ELF-1 (cell line): ENCODE data around the gene PCID2.

Experiments
- DNase-seq: peaks from one replicate; pipeline ENCODE4 v3.0.0-alpha.2; 2016; ENCODE audit warnings: low read depth, low spot score

The PCID2 gene

DNA sequence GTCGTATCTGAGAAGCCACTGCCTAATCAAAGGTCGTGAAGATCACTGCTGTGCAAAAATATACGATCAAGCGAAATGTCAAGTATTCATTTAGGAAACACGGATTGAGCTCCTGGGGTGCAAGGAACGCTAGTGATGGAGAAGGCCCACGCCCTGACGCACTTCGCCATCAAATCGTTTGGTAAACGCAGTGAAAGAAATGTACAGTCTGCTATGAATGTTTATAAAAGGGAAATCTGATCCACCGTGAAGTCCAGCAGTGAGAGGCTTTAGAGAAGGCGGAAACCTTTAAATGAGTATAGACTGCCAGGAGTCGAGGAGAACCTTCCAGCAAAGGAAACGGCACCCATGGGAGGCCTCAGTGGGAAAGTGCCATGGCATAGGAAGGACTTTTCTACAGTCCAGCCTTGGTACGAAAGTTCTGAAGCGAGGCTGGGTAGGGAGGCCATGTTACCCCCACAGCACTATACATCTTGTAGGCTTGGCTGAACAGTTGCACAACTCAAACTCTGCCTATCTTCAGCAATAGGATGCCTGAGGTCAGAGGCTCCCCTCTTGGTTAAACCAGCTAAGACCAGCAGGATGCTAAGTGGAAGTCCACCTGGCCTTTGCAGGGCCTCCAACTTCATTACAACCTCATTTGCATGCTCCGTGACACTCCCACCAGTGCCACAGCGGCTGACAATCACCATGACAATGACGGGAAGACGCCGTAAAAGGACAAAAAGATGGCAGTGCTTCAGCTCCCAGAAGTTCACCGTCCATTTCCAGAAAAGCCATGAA is 20.4 kb downstream of the PCID2 start:
- no peak for DNase-seq

DNA sequence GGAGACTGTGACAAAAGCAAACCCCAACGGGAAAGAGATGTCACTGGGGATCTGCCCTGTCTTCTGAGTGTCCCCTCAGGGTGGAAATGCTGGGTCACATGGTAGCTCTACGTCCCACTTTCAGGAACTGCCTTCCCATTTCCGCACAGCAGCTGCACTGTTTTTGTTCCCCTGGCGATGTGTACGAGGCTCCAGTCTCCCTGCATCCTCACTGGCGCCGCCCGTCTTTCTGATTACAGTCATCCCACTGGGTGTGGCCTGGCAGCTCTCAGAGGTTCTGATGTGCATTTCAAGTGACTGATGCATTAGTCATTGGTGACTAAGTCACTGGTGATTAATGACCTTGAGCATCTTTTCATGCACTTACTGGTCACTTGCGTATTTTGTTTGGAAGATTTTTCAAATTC is 21.2 kb downstream of the PCID2 start:
- DNase-seq, result peak; percentile 63

DNA sequence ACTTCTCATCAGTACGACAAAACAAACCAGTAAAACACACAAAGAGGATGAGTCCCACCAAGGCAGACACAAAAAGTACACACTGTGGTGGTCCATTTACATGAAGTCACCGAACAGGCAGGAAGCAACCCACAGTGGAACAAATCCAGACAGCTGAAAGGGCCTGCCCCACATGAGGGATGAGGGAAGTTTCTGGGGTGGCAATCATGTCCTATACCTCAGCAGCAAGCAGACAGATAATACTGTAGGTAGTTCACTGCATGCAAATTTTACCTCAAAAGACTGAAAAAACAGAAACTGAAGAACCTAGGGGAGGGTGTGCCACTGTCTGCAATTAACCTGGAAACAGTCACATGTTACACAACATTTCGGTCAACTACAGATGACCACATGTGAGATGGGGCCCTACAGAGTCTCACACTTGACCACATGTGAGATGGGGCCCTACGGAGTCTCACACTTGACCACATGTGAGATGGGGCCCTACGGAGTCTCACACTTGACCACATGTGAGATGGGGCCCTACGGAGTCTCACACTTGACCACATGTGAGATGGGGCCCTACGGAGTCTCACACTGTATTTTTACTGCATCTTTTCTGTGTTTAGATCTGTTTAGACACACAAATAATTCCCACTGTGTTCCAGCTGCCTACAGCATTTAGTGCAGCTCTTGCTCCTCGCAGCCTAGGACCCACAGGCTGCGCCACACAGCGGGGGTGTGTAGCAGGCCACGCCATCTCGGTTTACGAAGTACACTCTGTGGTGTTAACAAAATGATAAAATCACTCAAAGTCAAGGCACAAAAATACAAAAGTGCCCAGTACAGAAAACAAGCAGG is 22.2 kb downstream of the PCID2 start:
- DNase-seq, result no peak

DNA sequence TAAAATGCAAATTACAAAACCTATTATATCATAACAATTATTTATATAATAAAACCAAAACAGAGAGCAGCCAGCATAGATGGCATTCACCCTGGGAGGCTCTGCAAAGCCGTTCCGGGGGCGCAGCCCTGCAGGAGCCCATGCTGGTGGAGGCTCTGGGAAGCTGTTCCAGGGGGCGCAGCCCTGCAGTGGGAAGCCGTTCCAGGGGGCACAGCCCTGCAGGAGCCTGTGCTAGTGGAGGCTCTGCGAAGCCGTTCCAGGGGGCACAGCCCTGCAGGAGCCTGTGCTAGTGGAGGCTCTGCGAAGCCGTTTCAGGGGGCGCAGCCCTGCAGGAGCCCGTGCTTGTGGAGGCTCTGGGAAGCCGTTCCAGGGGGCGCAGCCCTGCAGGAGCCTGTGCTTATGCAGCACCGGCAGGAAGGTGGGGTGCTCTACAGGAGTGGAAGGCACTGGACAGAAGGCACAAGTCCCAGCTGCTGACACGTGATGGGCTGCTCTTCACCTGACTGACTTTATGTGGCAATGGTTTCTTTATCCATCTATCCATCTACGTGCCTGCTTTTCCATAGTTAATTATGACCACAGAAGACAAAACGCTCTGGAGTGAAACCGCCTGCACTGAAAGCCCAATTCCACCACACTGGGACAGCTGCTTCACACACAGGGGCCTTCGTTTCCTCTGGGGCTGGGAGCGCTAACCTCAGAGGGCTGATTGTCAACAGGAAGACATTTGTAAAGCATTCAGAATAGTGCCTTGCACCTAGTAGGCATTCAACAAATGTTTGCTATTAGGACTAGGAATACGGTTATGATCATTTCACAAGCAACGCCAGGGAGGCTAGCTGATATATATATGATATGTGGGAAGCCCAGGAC is 23.7 kb downstream of the PCID2 start:
- DNase-seq, result no peak

DNA sequence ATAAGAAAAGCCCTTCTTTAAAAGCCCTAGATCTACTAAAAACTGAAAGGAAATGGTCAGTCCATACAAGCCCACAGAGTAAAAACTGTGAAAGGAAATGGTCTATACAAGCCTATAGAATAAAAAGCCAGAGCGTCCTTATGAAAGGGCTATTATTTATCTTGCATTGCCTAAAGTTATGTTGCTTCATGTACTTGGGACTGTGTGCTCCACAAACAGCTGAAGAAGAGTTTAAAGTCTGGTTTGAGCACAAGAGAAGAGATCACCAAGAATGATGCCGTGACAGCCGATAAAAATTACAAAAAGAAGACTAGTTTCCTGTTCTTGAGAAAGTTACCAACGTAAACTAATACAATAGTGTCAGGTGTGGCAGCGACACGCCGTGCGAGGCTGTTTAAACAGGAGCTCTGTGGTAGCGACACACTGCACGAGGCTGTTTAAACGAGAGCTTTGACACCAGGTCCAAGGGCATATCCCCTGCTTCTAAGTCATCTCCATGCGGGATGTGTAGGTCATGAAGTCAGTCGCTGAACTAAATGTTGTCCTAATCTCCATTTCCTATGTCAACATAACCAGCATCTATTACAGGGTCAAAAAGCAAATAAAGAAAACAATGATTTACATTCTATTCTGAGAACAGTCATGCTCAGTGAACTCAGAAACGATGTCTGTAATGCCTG is 24.9 kb downstream of the PCID2 start:
- DNase-seq, result no peak

DNA sequence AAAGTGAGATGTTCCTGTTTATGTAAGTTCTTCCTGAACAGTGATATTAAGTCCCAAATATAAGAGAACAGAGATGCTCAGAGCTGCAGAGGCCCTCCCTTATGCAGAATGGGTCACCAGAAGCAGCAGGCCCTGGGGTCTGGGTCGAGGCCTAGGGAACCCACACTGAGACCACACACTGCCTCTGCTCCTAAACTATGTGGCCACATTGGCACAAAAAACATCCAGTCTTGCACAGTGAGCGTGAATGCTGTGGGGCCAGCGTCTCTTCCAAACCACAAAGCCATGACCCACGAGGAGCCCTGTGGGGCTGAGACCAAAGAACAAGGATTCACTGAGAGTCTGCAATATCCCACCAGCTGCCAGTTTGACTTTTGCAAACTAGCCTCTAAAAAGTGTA is 26.4 kb downstream of the PCID2 start:
- no peak for DNase-seq

DNA sequence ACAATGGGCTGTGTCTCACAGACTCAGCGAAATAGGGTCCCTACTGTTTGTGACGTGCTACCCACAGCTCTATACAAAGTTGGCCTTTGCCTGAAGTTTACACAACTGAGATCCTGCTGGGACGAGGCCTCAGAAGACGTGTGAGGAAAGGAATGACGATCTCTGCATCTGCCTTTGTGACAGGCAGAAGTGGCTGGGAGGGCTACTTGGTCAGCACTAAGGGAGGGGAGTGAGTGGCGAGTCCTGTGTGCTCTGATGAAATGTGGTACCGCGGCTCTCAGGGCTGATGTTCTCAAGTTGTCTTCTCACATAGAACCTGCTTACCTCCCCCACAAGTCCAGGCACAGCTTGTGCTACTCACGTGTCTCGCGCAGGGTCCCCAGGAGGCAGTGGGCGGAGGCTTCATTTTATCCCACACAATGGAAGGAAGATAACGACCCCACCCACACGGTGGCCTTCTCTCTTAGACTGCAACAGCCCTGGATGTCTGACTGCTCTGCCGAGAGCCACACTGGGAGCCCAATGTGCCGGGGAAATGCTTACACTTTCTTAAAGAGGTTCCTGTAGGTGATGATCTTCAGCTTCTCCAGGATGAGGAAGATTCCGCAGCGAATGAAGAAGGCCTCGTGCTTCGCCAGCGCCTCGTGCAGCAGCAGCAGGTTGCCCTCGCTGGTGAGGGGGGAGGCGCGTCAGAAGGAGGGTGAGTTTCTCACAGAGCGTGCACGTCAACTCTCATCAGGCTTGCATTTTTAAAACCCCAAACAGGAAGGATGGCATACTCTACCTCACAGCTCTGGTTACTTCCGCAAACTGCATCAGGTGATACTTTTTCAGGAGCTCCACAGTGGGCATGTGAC is 28.9 kb downstream of the PCID2 start:
- DNase-seq, result peak; percentile 68

DNA sequence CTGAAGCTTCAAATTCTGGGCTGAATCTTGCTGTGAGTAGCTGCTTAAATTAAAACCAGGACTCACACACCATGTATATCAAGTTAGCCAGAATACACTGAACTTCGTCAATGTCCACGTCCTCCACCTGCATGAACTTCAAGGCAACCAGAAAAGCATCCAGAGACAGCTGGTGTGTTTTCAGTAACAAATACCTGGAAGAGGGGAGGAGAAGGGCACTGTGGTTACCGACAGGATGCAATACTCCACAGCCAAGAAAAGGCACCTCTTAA is 29.6 kb downstream of the PCID2 start:
- no peak for DNase-seq

DNA sequence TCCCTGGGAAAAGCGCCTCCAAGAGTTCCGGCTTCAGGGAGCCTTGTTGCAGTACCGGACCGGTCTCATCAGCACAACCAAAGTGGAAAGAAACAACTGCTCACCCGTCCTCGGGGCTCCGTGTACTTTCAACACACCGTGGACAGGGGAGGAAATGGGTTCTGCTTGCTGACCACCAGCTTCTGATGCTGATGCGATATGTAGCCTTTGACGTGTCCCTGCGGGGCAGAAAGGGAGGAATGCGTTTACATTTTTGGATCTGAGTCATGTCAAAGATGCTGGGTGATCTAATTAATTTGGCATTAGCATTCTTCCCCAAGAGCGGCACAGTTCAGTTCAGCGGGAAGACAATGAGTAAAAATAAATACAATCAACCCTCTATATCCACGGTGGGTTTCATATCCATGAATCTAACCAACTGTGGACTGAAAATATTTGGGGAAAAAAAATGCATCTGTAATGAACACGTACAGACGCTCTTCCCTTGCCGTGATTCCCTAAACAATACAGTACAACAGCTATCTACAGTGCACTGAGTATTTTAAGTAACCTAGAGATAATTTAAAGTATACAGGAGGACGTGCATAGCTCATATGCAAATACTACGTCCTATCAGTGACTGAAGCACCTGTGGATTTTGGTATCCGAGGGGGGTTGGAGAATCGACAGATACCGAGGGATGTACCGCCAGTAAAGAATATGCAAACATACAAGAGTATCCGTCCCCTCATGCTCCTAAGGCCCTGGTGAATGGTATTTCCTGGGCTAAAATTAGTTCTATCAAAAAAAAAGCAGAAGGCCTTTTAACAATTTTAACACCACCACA is 30.2 kb downstream of the PCID2 start:
- DNase-seq, result no peak

DNA sequence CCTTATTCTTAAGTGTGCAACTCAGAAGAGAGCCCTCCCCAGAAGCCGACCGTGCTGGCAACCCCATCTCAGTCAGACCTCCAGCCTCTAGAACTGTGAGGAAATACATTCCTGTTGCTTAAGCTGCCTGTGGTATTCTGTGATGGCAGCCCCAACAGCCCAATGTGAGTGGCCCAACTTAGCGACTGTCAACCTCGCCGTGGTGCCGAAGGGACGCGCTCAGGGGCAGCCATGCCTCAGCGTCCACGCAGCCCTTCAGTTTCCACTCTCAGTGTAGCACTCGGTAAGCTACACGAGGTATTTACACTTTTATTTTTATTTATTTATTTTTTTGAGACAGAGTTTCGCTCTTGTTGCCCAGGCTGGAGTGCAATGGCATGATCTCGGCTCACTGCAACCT is 31.6 kb downstream of the PCID2 start:
- no peak for DNase-seq

DNA sequence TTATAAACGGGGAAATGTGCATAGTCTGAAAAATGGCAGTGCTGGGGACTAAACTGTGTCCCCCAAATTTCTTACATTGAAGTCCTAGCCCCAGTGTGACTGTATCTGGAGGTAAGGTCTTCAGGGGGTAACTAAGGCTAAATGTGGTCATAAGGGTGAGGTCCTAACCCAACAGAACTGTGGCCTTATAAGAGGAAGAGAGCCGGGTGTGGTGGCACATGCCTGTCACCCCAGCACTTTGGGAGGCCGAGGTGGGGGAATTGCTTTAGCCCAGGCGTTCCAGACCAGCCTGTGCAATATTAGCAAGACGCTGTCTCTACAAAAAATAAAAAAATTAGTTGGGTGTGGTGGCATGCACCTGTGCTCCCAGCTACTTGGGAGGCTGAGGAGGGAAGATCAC is 32.2 kb downstream of the PCID2 start:
- DNase-seq, result no peak

DNA sequence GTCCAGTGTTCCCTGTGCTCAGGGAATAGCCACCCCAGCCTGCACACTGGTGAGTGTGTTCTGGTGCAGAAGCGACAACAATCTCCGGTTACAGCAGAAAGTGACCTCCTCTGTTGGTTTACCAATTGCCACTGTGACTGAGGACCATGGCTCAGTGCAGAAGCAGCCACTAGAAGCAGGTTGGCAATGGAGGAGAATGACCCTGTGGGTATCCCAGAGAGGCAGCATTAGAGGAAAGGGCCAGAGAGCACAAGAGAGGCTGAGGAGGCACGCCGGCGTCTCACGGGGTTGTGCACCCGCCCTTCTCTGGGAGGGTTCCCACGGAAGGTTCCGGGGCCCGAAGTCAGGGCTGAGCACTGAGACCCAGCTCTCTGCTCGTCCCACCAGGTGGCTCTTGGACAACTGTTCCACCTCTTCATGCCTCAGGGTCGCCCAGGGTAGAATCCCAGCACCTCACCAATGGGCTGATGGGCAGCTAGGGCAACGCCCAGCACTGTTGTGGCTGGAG is 36.0 kb downstream of the PCID2 start:
- no peak for DNase-seq

DNA sequence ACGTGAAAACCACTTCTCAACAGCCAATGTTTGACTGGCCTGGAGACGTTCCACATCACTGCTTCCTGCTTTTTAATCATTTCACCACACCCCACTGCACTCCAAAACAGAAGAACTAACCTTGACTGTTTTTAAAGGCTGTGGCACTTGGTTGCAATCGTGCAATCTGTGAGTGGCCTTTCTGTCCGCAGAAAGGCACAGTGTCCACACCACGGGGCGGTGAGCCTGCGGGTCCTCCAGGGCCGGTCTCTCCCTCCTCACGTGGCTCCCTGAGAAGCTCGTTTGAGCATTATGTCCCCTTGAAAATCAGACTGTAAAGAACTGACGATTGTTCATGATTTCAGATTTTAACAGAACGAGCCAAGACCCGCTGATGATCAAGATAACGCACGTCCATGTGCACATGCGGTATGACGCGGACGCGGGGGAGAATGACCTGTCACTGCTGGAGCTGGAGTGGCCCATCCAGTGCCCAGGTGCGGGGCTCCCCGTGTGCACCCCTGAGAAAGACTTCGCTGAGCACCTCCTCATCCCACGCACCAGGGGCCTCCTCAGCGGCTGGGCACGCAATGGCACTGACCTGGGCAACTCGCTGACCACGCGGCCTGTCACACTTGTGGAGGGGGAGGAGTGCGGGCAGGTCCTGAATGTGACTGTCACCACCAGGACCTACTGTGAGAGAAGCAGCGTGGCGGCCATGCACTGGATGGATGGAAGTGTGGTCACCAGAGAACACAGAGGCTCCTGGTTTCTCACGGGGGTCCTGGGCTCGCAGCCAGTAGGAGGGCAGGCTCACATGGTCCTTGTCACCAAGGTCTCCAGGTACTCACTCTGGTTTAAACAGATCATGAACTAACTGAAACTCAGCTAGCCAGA is 37.0 kb downstream of the PCID2 start:
- no peak for DNase-seq

DNA sequence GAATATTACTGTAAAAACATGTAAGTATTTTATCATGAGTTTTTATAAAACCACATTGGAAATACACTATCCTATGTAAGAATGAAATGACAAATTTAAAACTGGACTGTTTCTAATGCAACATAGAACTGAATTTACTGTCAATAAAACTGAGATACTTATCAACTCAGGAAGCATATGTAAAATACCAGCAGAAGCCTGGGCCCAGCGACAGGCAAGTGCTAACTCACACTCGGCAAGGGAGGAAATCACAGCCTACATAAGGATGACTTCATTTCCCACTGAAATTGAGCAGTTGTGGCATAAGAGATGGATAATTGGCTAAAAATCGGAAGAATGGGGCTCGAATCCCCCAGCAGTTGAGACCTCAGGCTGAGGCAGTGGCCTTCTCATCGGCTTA is 38.0 kb downstream of the PCID2 start:
- DNase-seq, result no peak

DNA sequence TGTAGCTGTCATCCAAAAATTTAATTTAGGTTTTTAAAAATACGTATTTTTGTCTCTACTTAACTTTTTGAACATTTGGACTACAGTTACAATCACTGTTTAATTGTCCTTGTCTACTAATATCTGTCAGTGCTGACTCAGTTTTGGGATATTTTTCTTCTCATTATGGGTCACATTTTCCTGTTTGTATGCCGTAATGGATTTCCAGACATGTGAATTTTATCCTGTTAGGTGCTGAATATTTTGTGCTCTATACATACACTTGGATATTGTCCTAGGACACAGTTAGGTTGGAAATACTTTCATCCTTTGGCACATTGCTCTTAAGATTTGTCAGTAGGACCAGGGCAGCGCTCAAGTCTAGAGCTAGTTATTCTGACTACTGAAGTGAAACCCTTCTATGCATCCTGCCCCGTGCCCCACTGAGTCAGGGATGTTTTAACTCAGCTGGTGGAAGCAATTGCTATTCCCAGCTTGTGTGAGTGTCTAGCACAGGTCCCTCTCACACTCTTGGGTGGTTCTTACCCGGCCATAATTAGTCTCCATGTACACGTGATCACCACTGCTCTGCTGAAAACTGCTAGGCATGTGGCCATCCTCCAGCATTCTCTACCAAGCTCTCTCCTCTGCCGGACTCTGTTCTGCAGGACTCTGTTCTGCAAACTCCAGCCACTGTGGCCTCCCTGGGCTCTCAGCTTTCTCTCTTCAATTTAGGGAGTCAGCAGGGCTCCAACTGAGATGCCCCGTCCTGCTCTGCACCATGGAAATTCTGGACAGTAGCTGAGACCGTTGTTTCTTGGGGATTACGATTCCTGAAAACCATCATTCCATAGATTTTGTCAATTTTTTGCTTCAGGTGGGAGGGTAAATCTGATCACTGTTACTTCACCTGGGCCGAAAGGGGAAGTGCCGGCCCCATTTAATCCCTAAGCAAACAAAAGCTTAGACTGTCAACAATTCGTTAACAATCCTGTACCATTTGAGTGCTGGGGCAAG is 38.9 kb downstream of the PCID2 start:
- no peak for DNase-seq

DNA sequence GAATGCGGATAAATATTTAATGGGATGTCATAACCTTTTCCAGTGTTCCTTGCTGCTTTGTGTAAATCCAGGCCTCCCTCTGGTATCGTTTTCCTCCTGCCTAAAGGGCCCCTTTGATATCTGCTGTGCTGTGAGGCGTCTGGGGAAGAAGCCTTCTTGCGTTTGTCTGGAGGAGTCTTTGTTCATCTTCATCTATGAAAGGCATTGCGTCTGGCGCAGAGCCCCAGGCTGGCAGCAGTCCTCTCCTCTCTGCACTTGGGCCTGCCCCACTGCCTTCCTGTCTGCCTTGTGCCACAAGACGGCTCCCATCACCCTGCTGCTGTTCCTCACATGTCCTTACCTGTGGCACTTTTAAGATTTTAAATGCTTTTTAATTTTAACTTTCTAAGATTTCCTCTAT is 40.3 kb downstream of the PCID2 start:
- DNase-seq, result no peak

DNA sequence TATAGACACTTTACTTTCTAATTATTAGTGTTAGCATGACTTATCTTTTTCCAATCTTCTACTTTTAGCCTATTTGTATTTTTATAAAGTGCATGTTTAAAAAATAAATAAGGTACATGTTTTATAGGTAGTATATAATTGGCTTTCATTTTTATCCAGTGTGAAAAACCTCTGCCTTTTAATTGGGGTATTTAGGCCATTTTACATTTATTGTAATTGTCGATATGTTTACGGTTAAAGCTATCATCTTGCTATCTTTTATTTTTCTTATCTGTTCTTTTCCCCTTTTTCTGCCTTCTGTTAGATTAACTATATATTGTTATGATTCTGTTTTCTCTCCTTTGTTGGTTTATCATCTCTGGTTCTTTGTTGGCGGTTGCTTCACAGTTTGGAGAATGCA is 40.9 kb downstream of the PCID2 start:
- no peak for DNase-seq

DNA sequence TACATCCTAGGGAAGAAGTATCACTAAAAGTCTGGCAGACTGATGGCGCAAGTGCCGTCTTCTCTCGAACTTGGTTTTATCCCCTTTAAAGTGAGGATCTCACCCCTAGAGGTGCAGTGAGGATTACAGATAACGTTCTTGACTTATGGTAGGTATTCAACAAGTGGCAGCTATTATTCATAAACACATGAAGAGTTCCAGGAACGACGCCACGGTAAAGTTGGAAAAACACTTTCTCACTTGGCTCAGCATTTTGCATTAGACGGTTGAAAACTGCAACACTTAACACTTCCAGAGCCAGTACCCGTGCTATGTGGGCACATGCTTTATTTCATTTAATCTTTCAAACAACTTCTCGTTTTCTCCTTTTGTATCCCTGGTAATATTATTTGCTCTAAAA is 41.3 kb downstream of the PCID2 start:
- DNase-seq, result no peak
